GM23338 (cell line): ENCODE results near the gene MFSD2A. TPM values are rescaled to one million over a fixed set of nuclear protein-coding genes. Genes with fewer than 3 reads are reported as not detected.

Experiments
- ATAC-seq: fragments of 200-7000 bp; cut with Tn5 transposase; 3 replicates; pipeline ENCODE4 v1.9.1; 2020
- DNase-seq: peaks from one replicate; pipeline ENCODE4 v3.0.0-alpha.2; 2015; ENCODE audit warnings: low spot score
- H2AFZ ChIP-seq: fragments of 200-600 bp; sonication (generic); 2 replicates; pipeline ENCODE4 v1.8.0; 2016; ENCODE audit warnings: antibody characterized with exemption, mild to moderate bottlenecking, moderate library complexity
- H3F3A ChIP-seq: fragments of 200-600 bp; sonication (generic); replicated peaks from 2 replicates; pipeline ENCODE4 v1.8.0; 2017; ENCODE audit warnings: antibody characterized with exemption, mixed run types, low read depth
- H3K27ac ChIP-seq: fragments of 200-600 bp; sonication (generic); 2 replicates; pipeline ENCODE4 v1.6.1; 2016; ENCODE audit warnings: low read depth
- H3K27me3 ChIP-seq: fragments of 200-600 bp; sonication (generic); 2 replicates; pipeline ENCODE4 v1.8.0; 2016; ENCODE audit warnings: mild to moderate bottlenecking, mixed run types, moderate library complexity; ENCODE audit not compliant: insufficient read depth
- H3K36me3 ChIP-seq: fragments of 200-600 bp; sonication (generic); 2 replicates; pipeline ENCODE4 v1.8.0; 2016; ENCODE audit warnings: mild to moderate bottlenecking; ENCODE audit not compliant: insufficient read depth
- H3K4me1 ChIP-seq: fragments of 200-600 bp; sonication (generic); 2 replicates; pipeline ENCODE4 v1.8.0; 2016; ENCODE audit warnings: mild to moderate bottlenecking, moderate library complexity; ENCODE audit not compliant: insufficient read depth
- H3K4me2 ChIP-seq: fragments of 200-600 bp; sonication (generic); 2 replicates; pipeline ENCODE4 v1.7.1; 2017; ENCODE audit warnings: mixed run types
- H3K4me3 ChIP-seq: fragments of 200-600 bp; sonication (generic); 2 replicates; pipeline ENCODE4 v1.6.1; 2016; ENCODE audit warnings: mixed run types
- H3K79me2 ChIP-seq: fragments of 200-600 bp; sonication (generic); replicated peaks from 2 replicates; pipeline ENCODE4 v1.8.0; 2017; ENCODE audit warnings: mild to moderate bottlenecking; ENCODE audit not compliant: insufficient read depth
- H3K9me2 ChIP-seq: fragments of 200-600 bp; sonication (generic); 2 replicates; pipeline ENCODE4 v1.8.0; 2017; ENCODE audit not compliant: insufficient read depth
- H4K20me1 ChIP-seq: fragments of 200-600 bp; sonication (generic); replicated peaks from 2 replicates; pipeline ENCODE4 v1.8.0; 2017; ENCODE audit warnings: mild to moderate bottlenecking; ENCODE audit not compliant: insufficient read depth
- H3K27ac Mint-ChIP-seq: 2 replicates; pipeline ENCODE4 v1.8.0; 2020; ENCODE audit warnings: inconsistent platforms, mild to moderate bottlenecking, moderate library complexity, mixed read lengths
- H3K27me3 Mint-ChIP-seq: 3 replicates; pipeline ENCODE4 v1.8.0; 2022; ENCODE audit warnings: low read depth, mild to moderate bottlenecking, moderate library complexity, mixed read lengths, inconsistent platforms; ENCODE audit not compliant: insufficient read depth, poor library complexity
- H3K36me3 Mint-ChIP-seq: 3 replicates; pipeline ENCODE4 v1.8.0; 2021; ENCODE audit warnings: low read depth, mild to moderate bottlenecking, inconsistent platforms, moderate library complexity, mixed read lengths
- H3K4me1 Mint-ChIP-seq: 3 replicates; pipeline ENCODE4 v1.8.0; 2020; ENCODE audit warnings: mild to moderate bottlenecking, inconsistent platforms, mixed read lengths
- H3K4me3 Mint-ChIP-seq: 3 replicates; pipeline ENCODE4 v1.8.0; 2021; ENCODE audit warnings: moderate library complexity, mild to moderate bottlenecking, inconsistent platforms, mixed read lengths
- H3K9me3 Mint-ChIP-seq: 3 replicates; pipeline ENCODE4 v1.8.0; 2020; ENCODE audit warnings: moderate library complexity, mild to moderate bottlenecking, inconsistent platforms, mixed read lengths
- CREB1 ChIP-seq: fragments of 250-450 bp; sonication (Bioruptor Pico); IDR thresholded peaks from 2 replicates; pipeline ENCODE4 v1.5.0; 2020; ENCODE audit warnings: low read depth, mild to moderate bottlenecking, moderate library complexity
- CTCF ChIP-seq, 2 experiments: fragments of 200-600 bp in 1 of 2; sonication (generic) in 1 of 2; conservative IDR thresholded peaks; 2 replicates each; pipeline versions ENCODE4 v1.5.1 to v1.6.1; 2016 to 2017; ENCODE audit warnings: antibody characterized with exemption in 2 of 2, low read depth in 2 of 2, mild to moderate bottlenecking in 2 of 2, moderate library complexity in 1 of 2
- ETS1 ChIP-seq: IDR thresholded peaks from 2 replicates; pipeline ENCODE4 v1.6.1; 2016; ENCODE audit warnings: antibody characterized with exemption
- EZH2 ChIP-seq: fragments of 200-600 bp; sonication (generic); IDR thresholded peaks from one replicate; pipeline ENCODE4 v1.8.0; 2017; ENCODE audit warnings: antibody characterized with exemption, mild to moderate bottlenecking, low read depth; ENCODE audit not compliant: unreplicated experiment
- EZH2phosphoT487 ChIP-seq: fragments of 200-600 bp; sonication (generic); IDR thresholded peaks from one replicate; pipeline ENCODE4 v1.8.1; 2018; ENCODE audit warnings: antibody characterized with exemption; ENCODE audit not compliant: unreplicated experiment
- JUNB ChIP-seq: IDR thresholded peaks from one replicate; pipeline ENCODE4 v1.6.1; 2016; ENCODE audit warnings: antibody characterized with exemption; ENCODE audit not compliant: unreplicated experiment
- NANOG ChIP-seq: IDR thresholded peaks from 2 replicates; pipeline ENCODE4 v1.6.1; 2016; ENCODE audit warnings: antibody characterized with exemption, borderline replicate concordance
- POLR2AphosphoS5 ChIP-seq: IDR thresholded peaks from 2 replicates; pipeline ENCODE4 v1.6.1; 2016; ENCODE audit warnings: antibody characterized with exemption, low read depth
- REST ChIP-seq: IDR thresholded peaks from one replicate; pipeline ENCODE4 v1.6.1; 2018; ENCODE audit warnings: antibody characterized with exemption; ENCODE audit not compliant: unreplicated experiment
- STAT1 ChIP-seq: IDR thresholded peaks from one replicate; pipeline ENCODE4 v1.6.1; 2016; ENCODE audit warnings: antibody characterized with exemption; ENCODE audit not compliant: unreplicated experiment
- ZNF114 ChIP-seq: fragments of 250-450 bp; sonication (Bioruptor Pico); IDR thresholded peaks from 2 replicates; pipeline ENCODE4 v1.5.0; 2020; ENCODE audit warnings: mild to moderate bottlenecking, moderate library complexity
- ZNF331 ChIP-seq: fragments of 250-450 bp; sonication (Bioruptor Pico); IDR thresholded peaks from 2 replicates; pipeline ENCODE4 v1.5.0; 2020; ENCODE audit warnings: low read depth, mild to moderate bottlenecking, moderate library complexity
- ZNF462 ChIP-seq: fragments of 250-450 bp; sonication (Bioruptor Pico); IDR thresholded peaks from 2 replicates; pipeline ENCODE4 v1.5.0; 2020; ENCODE audit warnings: mild to moderate bottlenecking, moderate library complexity
- polyA plus RNA-seq: library from polyadenylated mRNA; unstranded; fragments of >200 nt; fragmentation: Nextera tagmentation; extraction: Ambion mirVana; gene quantifications from 2 replicates; pipeline ENCODE4 v1.2.1, GENCODE V29; 2016
- total RNA-seq: library from RNA; depleted of rRNA; stranded (reverse); fragments of >200 nt; shearing (Covaris generic); gene quantifications from 2 replicates; pipeline ENCODE4 v1.2.3, GENCODE V29; 2014

MFSD2A gene
- total and polyA plus RNA-seq, 2 experiments from 2014 or later: 16.1 to 23.9 TPM

- Histone ChIP-seq H3K4me2 (no peak overlapping the region), H2AFZ (no peak overlapping the region), H4K20me1 (no peaks in the 10 kb centered on the region), H3K27ac (no peak overlapping the region), H3K4me1 (peaks cover 9% of the 10 kb centered on the region), H3F3A (0 out of 2 replicates have a peak, but pooled peaks cover 8% of the 10 kb centered on the region), H3K4me3 (no peak overlapping the region), H3K79me2 (no peaks in the 10 kb centered on the region), H3K36me3 (no peaks in the 10 kb centered on the region), H3K27me3 (peaks cover 3% of the 10 kb centered on the region; the same call in 1 of the 2 replicates), H3K9me2 (no peaks in the 10 kb centered on the region)
- no peaks in the 10 kb centered on the region for H3K9me3 Mint-ChIP-seq
- DNase-seq: no peak
- peaks cover 16% of the 10 kb centered on the region for H3K27me3 Mint-ChIP-seq
- H3K36me3 Mint-ChIP-seq: no peaks in the 10 kb centered on the region; the same call in 2 of the 3 replicates
- no peak overlapping the region for H3K27ac Mint-ChIP-seq
- H3K4me1 Mint-ChIP-seq: peaks cover 17% of the 10 kb centered on the region
- ATAC-seq: no peak
- no peak overlapping the region; the same call in 2 of the 3 replicates for H3K4me3 Mint-ChIP-seq
- TF ChIP-seq ETS1 (no peak), POLR2AphosphoS5 (no peak), ZNF331 (CRISPR knock-in tag) (no peak), EZH2phosphoT487 (no peak), JUNB (no peak), EZH2 (no peak), REST (no peak), ZNF114 (CRISPR knock-in tag) (no peak), NANOG (no peak), CREB1 (no peak), STAT1 (no peak), CTCF (conservative IDR thresholded peaks at IDR 0.05; ENCODE audit: low read depth in 2 of 2) (no peak), ZNF462 (CRISPR knock-in tag) (no peak)
Observed at GRCh38 chr1:39926820-39927219, 28.1 kb upstream of the MFSD2A start.
